ENCODE data around the gene POTEJ.
"Not testable (repeated sequence)": the region's sequence is repeated elsewhere in the genome, so short reads cannot be mapped to it uniquely, and the experiment has no call there.

Gene POTEJ

GRCh38 chr2:130703250-130703649 is 92.0 kb downstream of the POTEJ start:
- not testable (repeated sequence) for H3K4me3 ChIP-seq (replicated peaks; ENCODE audit: low read depth, low read length); DNase-seq (ENCODE audit: extremely low read depth, low read depth)

Measured in HFF-Myc (cell line).